Mesothelial cell of epicardium (in vitro differentiated cells): Measurements from ENCODE around the gene CHPF2. TPM values are rescaled to one million over a fixed set of nuclear protein-coding genes. Genes with fewer than 3 reads are reported as not detected.

Source experiments
- DNase-seq, 2 experiments: peaks; one replicate each; pipeline ENCODE4 v3.0.0; 2021; ENCODE audit warnings: low spot score in 2 of 2; ENCODE audit not compliant: unreplicated experiment in 2 of 2
- H3K27ac Mint-ChIP-seq: 2 replicates; pipeline ENCODE4 v1.8.0; 2021; ENCODE audit warnings: mixed read lengths
- H3K27me3 Mint-ChIP-seq: 2 replicates; pipeline ENCODE4 v1.8.0; 2021; ENCODE audit warnings: low read depth, mixed read lengths
- H3K36me3 Mint-ChIP-seq: 2 replicates; pipeline ENCODE4 v1.8.0; 2021; ENCODE audit warnings: mixed read lengths
- H3K4me1 Mint-ChIP-seq: 2 replicates; pipeline ENCODE4 v1.8.0; 2021; ENCODE audit warnings: mixed read lengths
- H3K4me3 Mint-ChIP-seq: 2 replicates; pipeline ENCODE4 v1.8.0; 2021; ENCODE audit warnings: mild to moderate bottlenecking, moderate library complexity, mixed read lengths
- H3K9me3 Mint-ChIP-seq: 2 replicates; pipeline ENCODE4 v1.8.0; 2021; ENCODE audit warnings: mixed read lengths
- total RNA-seq: library from RNA; stranded (reverse); gene quantifications from 3 replicates; pipeline ENCODE4 v1.2.1, GENCODE V29; 2021
- TF ChIP-seq, protein P1 (sequence below): fragments of 200-600 bp; sonication (generic); IDR thresholded peaks from one replicate; pipeline ENCODE4 v1.5.0; 2021; ENCODE audit warnings: antibody characterized with exemption; ENCODE audit not compliant: unreplicated experiment

Gene CHPF2
- total RNA-seq, 1 donor from 2014 or later = 56.2 TPM

DNA sequence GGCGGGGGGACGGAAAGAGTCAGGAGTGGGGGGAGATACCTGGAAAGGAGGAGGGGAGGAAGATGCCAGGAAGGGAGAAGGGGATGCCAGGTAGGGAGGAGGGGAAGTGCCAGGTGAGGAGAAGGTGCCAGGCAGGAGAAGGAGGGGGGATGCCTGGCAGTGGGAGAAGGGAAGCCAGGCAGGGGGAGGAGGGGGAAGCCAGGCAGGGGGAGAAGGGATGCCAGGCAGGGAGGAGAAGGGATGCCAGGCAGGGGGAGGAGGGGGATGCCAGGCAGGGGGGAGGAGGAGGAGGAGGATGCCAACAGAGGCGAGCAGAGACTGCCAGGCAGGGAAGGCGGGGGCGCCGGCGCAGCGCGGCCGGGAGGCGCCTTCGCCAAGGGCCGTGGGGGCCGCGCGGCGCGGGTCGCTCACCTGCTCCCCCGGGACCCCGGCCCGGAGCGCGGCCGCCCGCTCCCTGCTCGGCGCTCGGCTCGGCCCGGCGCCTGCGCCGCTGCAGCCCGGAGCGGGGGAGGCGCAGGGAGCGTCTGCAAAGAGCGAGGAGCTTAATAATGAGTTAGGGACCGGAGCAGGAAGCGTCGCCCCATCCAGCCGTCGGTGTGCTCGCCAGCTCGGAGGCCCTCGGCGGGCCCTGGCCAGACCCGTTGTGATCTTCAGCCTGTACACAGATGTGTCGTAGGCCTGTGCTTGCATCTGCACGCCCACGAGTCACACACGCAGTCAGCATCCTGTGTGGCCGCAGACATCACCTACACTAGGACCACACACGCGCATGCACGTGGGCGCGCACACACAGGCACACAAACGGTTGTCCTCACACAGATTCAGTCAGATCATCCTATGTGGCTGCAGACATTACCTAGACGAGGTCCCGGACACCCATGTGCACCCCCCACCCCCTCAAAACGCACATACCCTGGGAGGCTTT lies 44.6 kb downstream of the CHPF2 start:
- Mint-ChIP-seq H3K36me3 (no peaks in the 10 kb centered on the region), H3K4me3 (peak overlapping the region; percentile 65), H3K27ac (no peak overlapping the region), H3K4me1 (peaks cover 18% of the 10 kb centered on the region), H3K27me3 (peaks cover 27% of the 10 kb centered on the region), H3K9me3 (no peaks in the 10 kb centered on the region)
- peak in 1 of 2 experiments; percentile 54 for DNase-seq
- TF ChIP-seq, protein P1, sequence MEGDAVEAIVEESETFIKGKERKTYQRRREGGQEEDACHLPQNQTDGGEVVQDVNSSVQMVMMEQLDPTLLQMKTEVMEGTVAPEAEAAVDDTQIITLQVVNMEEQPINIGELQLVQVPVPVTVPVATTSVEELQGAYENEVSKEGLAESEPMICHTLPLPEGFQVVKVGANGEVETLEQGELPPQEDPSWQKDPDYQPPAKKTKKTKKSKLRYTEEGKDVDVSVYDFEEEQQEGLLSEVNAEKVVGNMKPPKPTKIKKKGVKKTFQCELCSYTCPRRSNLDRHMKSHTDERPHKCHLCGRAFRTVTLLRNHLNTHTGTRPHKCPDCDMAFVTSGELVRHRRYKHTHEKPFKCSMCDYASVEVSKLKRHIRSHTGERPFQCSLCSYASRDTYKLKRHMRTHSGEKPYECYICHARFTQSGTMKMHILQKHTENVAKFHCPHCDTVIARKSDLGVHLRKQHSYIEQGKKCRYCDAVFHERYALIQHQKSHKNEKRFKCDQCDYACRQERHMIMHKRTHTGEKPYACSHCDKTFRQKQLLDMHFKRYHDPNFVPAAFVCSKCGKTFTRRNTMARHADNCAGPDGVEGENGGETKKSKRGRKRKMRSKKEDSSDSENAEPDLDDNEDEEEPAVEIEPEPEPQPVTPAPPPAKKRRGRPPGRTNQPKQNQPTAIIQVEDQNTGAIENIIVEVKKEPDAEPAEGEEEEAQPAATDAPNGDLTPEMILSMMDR = no peak

DNA sequence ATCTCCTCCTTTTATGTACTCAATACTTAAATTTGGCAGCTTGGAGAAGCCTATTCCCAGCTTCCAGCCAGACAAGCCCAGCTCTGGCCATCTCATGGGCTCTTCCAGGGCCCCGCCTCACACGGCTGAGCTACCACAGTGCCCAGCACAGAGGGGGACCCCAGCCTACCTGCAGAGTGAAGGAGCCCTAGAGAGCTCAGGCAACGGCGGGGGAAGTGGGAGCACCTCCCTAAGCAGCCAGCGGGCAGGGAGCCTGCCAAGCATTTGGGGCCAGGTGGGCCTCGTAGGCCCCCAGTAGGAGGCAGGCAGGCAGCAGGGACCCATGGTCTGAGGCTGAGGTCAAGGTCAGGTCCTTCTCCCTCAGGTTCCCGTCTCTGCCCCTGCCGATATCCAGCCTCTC lies 45.3 kb downstream of the CHPF2 start:
- Mint-ChIP-seq H3K4me1 (peaks cover 13% of the 10 kb centered on the region), H3K36me3 (no peaks in the 10 kb centered on the region), H3K9me3 (peaks cover under 1% of the 10 kb centered on the region), H3K4me3 (peak overlapping the region; percentile 65), H3K27me3 (peaks cover 29% of the 10 kb centered on the region), H3K27ac (no peak overlapping the region)
- no peak for DNase-seq
- TF ChIP-seq, protein P1 = no peak

- TF ChIP-seq, protein P1 = no peak
- H3K9me3 Mint-ChIP-seq = peaks cover 6% of the 10 kb centered on the region
- no peak overlapping the region for H3K4me3 Mint-ChIP-seq
- H3K4me1 Mint-ChIP-seq = peaks cover 13% of the 10 kb centered on the region
- H3K27me3 Mint-ChIP-seq = peaks cover 37% of the 10 kb centered on the region
- H3K36me3 Mint-ChIP-seq = no peaks in the 10 kb centered on the region
- DNase-seq = no peak
- H3K27ac Mint-ChIP-seq = no peak overlapping the region
These were observed 46.7 kb downstream of the CHPF2 start for GRCh38 chr7:151278949-151279348.

- Mint-ChIP-seq H3K27me3 (peaks cover 44% of the 10 kb centered on the region), H3K9me3 (peaks cover 6% of the 10 kb centered on the region), H3K4me3 (no peak overlapping the region), H3K4me1 (peaks cover 13% of the 10 kb centered on the region), H3K27ac (no peak overlapping the region), H3K36me3 (no peaks in the 10 kb centered on the region)
- DNase-seq = no peak
- TF ChIP-seq, protein P1 = no peak
These were observed 47.6 kb downstream of the CHPF2 start for GRCh38 chr7:151279868-151280267.

- DNase-seq = no peak
- TF ChIP-seq, protein P1 = no peak
- peaks cover 13% of the 10 kb centered on the region for H3K4me1 Mint-ChIP-seq
- no peak overlapping the region for H3K4me3 Mint-ChIP-seq
- no peak overlapping the region for H3K27ac Mint-ChIP-seq
- no peaks in the 10 kb centered on the region for H3K36me3 Mint-ChIP-seq
- peaks cover 6% of the 10 kb centered on the region for H3K9me3 Mint-ChIP-seq
- peaks cover 50% of the 10 kb centered on the region for H3K27me3 Mint-ChIP-seq
These were observed 48.2 kb downstream of the CHPF2 start for GRCh38 chr7:151280388-151281019.
